GM18526 (cell line): ENCODE data around the gene CAMK2A.

ENCODE experiments used
- POLR2A ChIP-seq: IDR thresholded peaks from 3 replicates; pipeline ENCODE4 v1.6.1; 2011; ENCODE audit not compliant: insufficient read length; ENCODE audit errors: extremely low read depth

Gene CAMK2A

GRCh38 chr5:150319484-150319790, 29.9 kb upstream of the CAMK2A start:
- no peak for TF ChIP-seq POLR2A

- TF ChIP-seq POLR2A: no peak
Observed at GRCh38 chr5:150318613-150319483, 29.3 kb upstream of the CAMK2A start.

- no peak for TF ChIP-seq POLR2A
Observed at GRCh38 chr5:150317048-150318003, 27.8 kb upstream of the CAMK2A start.

DNA sequence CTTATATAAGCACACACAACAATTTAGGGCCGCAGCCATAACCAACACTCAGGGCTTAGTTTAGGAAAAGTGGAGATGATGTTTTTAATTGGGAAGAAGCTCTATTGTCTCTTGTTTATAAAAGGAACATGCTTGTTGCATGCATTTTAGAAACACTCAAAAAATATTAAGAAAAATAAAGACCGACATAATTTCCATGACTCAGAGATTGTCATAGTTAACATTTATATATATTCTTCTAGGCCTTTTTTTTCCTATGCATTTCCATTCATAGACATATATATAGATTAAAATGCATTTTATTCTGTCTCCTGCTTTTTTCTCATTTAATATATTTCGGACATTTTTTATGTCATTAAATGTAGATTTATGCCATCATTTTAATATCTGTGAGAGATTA, 26.7 kb upstream of the CAMK2A start:
- TF ChIP-seq POLR2A: no peak

DNA sequence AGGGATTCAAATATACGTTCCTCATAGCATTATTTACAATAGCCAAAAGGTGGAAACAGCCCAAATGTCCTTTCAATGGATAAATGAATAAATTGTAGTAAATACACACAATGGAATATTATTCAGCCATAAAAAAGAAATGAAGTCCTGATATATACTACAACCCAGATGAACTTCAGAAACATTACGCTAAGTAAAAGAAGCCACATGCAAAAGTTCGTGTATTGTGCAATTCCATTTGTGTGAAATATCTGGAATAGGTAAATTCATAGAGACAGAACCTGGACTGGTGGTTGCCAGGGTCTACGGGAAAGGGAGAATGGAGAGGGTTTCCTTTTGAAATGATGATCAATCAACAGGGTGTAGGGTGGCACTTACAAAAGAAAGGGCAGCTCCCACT, 25.7 kb upstream of the CAMK2A start:
- TF ChIP-seq POLR2A: no peak

DNA sequence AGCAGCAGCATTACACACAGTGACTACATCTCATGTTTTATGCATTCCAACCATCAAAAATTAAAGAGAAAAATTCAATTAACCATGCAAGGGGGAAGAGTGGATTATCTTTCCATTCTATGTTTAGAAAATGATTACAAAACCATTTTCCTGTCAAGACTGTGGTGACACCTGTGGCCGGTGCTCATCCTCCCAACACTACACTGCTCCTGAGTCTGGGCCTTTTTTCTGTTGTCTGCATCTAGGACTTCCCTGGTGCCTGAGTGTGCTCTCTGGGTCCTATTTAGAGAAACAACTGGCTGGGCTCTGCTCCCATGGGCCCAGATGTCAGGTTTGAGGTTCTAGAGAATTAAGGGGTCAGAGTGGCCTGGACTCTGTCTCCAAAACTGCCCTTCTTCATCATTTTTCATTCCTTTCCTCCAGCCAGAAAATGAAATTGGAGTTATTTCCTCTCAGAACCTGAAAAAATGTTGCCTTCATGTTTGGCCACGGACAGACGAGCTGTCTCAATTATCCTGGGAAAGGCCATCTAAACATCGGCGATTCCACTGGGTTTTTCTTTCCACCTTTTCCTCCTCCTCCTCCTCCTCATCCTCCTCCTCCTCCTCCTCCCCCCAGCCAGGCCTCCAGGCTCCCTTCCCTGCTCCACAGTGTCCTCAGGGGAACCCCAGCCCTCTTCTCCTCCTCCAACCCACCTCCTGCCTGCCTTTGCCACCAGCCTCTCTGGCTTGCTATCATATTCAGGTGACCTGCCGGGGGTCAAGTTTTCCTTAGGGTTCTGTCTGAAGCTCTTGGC, 24.5 kb upstream of the CAMK2A start:
- no peak for TF ChIP-seq POLR2A

DNA sequence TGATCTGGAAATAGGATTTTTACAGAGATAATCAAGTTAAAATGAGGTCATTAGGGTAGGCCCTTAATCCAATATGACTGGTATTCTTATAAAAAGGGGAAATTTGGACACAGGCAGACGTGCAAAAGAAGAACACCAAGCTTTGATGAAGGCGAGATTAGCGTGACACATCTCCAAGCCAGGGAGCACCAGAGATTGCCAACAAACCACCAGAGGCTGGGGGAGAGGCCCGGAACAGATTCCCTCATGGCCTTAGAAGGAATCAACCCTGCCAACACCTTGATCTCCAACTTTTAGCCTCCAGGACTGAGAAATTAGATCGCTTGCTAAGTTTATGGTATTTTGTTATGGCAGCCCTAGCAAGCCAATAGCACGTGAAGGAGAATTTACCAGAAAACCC, 23.9 kb upstream of the CAMK2A start:
- TF ChIP-seq POLR2A: no peak

DNA sequence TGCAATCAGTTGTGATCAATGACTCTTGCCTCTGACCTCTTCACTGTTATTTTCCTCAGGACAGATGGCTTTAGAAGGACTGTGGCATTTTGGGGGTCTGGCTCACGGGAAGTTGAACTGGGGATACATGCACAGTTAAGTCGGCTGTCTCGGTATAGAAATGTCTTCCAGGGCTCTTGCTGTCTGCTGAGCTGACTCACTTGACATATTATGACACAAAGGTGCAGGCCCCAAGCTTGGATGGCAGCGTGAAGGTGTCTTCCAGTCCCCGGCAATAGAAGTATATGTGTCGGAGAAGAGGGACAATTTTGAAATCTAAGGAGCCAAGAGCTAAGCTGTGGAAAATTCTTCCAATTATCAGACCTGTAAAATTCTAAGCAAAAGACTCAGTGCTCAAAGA, 22.9 kb upstream of the CAMK2A start:
- TF ChIP-seq POLR2A: no peak

GRCh38 chr5:150311015-150311692, 21.6 kb upstream of the CAMK2A start:
- no peak for TF ChIP-seq POLR2A

GRCh38 chr5:150310246-150310645, 20.7 kb upstream of the CAMK2A start:
- no peak for TF ChIP-seq POLR2A

GRCh38 chr5:150309886-150310239, 20.3 kb upstream of the CAMK2A start:
- no peak for TF ChIP-seq POLR2A

DNA sequence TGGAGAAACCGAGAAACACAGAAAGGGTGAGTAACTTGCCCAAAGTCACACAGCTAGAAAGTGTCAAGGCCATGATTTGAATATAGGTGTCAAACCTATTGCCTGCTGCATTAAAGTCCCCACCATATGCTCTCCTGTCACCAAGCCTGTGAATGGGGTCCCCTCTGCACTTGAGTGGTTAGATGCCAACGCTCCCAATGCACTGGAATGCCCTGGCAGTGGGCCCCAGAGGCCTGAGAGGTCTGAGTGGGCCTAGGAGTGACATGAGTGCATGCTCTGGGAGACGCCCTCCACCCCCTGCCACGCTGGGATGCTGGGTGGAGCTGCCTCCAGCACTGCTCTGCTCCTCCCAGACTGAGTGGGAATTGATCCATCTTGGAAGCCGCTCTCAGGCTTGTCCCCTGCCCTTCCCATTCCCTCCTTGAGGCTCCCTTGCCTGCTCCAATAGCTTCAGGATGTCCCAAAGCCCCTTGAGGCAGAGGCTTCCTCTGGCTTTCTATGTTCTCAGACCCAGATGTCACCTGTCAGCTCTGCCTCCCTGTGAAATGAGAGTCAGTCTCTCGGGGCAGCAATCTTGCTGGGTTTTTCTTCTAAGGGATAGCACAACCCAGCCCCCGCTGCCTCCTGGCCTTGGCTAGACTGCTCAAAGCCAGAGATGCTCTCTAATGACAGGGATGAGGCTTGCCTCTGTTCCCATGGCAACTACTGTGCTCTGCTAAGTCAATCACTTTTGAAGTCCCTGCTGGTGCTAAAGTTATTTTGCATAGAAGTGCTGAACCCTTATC, 19.7 kb upstream of the CAMK2A start:
- TF ChIP-seq POLR2A: no peak

DNA sequence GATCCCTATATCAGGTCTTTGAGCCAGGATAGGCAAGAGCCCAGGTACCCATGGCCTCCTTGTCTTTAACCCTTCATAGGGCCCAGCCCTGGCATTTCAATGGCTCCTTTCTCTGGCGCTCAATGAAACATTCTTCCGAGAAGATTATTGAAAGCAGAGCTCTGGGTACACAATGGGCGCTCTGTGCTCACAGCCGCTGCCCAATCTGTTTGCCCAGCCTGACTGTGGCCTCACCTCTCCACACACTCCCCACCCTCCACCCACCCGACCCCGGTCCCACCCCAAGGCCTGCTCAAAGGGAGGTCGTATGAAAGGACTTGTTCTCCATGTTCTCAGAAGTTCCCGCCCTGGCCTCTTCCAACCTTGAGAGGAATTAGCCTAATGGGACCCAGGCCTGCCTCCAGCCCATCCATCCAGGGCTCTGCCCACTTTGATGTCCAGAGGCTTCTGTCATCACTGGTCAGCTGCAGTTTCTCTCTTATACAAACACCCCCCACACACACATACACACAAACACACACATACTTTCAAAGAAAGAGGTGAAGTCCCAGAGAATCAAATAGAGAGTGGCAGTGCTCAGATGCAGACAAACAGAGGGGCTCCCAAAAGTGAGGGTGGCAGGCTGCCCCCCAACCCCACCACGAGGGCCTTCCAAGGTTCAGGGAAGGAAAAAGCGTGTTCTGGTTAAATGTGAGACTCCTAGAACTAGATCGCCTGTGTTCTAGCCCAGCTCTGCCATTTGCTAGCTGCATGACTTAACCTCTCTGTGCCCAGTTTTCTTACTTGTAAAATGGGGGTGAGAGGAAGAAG, 18.2 kb upstream of the CAMK2A start:
- no peak for TF ChIP-seq POLR2A
